ENCODE measurements around the gene RDH14.
A peak's percentile ranks its signal among the peaks of the same experiment; 100 is the strongest.

Gene RDH14

GRCh38 chr2:18519914-18520450 is 40.5 kb downstream of the RDH14 start:
- DNase-seq, result no peak

GRCh38 chr2:18518116-18519111 is 42.0 kb downstream of the RDH14 start:
- peak; percentile 31 for DNase-seq

GRCh38 chr2:18517386-18517785 is 43.1 kb downstream of the RDH14 start:
- DNase-seq, result no peak

- peak; percentile 22 for DNase-seq
Measured at GRCh38 chr2:18516112-18516511, 44.3 kb downstream of the RDH14 start.

- no peak for DNase-seq
Measured at GRCh38 chr2:18514526-18515461, 45.7 kb downstream of the RDH14 start.

- DNase-seq, result no peak
Measured at GRCh38 chr2:18510775-18511174, 49.7 kb downstream of the RDH14 start.

- no peak for DNase-seq
Measured at GRCh38 chr2:18506883-18507509, 53.5 kb downstream of the RDH14 start.

GRCh38 chr2:18505703-18506341 is 54.6 kb downstream of the RDH14 start:
- no peak for DNase-seq

All from kidney glomerular epithelial cell (primary cell).